Choroid plexus epithelial cell (primary cell): ENCODE measurements around the gene ANKHD1.
"Not testable (repeated sequence)": the region's sequence is repeated elsewhere in the genome, so short reads cannot be mapped to it uniquely, and the experiment has no call there.

ENCODE experiments used
- DNase-seq: peaks from one replicate; pipeline ENCODE4 v3.0.0-alpha.2; 2010; ENCODE audit warnings: low read depth
- H3K4me3 ChIP-seq: 2 replicates; pipeline ENCODE4 v1.5.1; 2011; ENCODE audit warnings: low read depth, mild to moderate bottlenecking, control low read depth, low read length, moderate library complexity
- TF ChIP-seq, protein P1 (sequence below): conservative IDR thresholded peaks from 2 replicates; pipeline ENCODE4 v1.5.1; 2011; ENCODE audit warnings: low read depth, mild to moderate bottlenecking, control low read depth, inconsistent platforms, low read length, moderate library complexity

Gene ANKHD1

DNA sequence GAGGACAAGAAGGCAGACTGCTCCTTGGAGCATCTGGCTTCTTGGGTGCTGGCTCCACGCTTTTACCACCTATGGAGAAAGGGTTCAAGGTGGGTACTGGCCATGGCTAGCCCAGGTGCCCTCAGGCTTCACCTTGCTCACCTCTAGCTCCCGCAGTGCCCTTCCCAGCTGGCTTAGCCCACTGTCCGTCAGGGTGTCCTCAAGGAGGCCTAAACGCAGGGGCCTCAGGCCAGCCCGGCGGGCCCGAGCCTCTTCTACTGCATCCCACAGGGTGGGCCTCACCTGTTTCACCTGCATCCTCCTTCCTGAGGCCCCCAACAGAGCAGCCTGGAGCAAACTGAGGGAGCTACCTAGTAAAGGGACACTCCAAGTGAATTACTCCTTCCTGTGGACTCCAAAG is 172.1 kb downstream of the ANKHD1 start:
- TF ChIP-seq, protein P1, sequence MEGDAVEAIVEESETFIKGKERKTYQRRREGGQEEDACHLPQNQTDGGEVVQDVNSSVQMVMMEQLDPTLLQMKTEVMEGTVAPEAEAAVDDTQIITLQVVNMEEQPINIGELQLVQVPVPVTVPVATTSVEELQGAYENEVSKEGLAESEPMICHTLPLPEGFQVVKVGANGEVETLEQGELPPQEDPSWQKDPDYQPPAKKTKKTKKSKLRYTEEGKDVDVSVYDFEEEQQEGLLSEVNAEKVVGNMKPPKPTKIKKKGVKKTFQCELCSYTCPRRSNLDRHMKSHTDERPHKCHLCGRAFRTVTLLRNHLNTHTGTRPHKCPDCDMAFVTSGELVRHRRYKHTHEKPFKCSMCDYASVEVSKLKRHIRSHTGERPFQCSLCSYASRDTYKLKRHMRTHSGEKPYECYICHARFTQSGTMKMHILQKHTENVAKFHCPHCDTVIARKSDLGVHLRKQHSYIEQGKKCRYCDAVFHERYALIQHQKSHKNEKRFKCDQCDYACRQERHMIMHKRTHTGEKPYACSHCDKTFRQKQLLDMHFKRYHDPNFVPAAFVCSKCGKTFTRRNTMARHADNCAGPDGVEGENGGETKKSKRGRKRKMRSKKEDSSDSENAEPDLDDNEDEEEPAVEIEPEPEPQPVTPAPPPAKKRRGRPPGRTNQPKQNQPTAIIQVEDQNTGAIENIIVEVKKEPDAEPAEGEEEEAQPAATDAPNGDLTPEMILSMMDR = no peak
- no peak for DNase-seq
- no peak overlapping the region for H3K4me3 ChIP-seq

DNA sequence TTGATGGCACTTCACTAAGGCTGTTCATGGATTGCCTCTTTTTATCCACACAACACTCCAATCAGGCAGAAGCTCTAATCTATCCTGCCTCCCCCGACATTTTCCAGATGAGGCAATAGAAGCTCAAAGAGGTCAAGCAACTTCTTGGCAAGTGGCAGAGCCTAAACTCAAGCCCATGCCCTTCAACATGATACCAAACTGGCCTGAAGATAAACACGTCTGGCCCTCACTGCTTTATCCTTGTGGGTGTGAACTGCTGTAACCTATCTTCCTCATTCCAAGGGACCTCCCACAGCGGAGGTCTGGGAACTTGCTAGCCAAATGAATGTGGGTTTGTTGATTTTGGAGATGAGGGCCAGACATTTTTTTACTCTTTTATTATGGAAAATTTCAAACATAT is 172.5 kb downstream of the ANKHD1 start:
- no peak overlapping the region for H3K4me3 ChIP-seq
- peak; percentile 51 for DNase-seq
- TF ChIP-seq, protein P1 = no peak

DNA sequence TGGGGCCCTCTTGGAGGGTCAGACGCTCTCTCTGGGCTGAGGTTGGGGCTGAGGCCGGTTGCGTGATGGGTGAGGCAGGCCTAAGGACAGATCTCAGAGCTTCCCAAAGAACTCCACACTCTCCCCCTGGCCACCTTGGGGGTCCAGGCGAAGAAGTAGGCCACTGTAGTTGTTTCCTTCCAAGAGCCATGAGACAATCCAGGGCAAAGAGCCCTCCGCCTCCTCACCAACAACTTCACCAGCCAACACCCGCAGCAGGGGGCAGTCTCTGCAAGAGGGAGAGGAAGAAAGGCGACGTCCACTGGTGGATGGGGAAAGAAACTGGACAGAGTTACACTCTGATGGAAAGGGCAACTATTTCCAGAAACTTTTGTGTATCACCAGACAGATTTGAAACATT is 173.7 kb downstream of the ANKHD1 start:
- H3K4me3 ChIP-seq = no peak overlapping the region
- TF ChIP-seq, protein P1 = peak; percentile 70
- peak; percentile 72 for DNase-seq

DNA sequence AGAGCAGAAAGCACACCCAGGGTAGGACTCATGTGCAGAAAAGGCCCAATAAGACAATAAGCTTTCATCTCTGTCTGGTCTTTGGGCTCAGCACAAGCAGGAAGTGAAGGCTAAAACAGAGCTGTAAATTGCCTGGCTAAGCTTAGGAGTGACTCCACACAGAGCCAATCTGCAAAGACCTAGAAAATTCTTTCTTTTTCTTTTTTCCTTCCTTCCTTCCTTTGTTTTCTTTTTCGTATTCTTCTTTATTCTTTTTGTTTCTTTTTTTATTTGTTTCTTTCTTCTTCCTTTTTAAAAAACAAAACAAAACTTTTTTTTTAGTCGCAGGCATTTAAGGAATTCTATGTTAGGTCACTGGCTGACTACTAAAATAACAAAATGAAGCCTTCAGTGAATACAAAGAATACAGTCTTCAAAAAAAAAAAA is 175.2 kb downstream of the ANKHD1 start:
- TF ChIP-seq, protein P1 = no peak
- H3K4me3 ChIP-seq = no peak overlapping the region
- DNase-seq = peak; percentile 52

DNA sequence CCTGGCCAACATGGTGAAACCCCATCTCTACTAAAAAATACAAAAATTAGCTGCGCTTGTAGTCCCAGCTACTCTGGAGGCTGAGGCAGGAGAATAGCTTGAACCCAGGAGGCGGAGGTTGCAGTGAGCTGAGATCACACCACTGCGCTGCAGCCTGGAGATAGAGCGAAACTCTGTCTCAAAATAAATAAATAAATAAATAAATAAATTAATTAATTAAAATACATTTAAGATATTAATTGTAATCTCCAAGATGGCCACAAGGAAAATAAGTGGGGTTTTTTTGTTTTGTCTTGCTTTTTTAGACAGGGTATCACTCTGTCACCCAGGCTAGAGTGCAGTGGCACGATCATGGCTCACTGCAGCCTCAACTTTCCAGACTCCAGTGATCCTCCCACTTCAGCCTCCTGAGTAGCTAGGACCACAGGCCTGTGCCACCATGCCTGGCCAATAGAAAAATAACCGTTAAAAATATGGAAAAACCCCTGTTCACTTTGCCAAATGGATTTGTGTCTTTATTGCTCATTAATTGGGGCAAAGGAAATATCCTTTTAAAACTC is 177.6 kb downstream of the ANKHD1 start:
- DNase-seq, H3K4me3 ChIP-seq: not testable (repeated sequence)

DNA sequence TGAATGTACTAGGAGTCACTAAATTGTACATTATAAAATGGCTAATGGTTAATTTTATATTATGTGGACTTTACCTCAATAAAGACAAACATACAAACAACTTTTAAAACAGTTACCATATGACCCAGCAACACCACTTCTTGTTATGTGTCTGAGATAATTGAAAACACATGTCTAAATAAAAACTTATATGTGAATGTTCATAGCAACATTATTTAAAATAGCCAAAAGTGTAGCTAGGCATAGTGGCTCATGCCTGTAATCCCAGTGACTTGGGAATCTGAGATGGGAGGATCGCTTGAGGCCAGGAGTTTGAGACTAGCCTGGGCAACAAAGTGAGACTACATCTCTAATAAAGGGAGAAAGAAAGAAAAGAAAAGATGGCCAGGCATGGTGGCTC is 185.9 kb downstream of the ANKHD1 start:
- no peak for DNase-seq
- TF ChIP-seq, protein P1 = no peak

DNA sequence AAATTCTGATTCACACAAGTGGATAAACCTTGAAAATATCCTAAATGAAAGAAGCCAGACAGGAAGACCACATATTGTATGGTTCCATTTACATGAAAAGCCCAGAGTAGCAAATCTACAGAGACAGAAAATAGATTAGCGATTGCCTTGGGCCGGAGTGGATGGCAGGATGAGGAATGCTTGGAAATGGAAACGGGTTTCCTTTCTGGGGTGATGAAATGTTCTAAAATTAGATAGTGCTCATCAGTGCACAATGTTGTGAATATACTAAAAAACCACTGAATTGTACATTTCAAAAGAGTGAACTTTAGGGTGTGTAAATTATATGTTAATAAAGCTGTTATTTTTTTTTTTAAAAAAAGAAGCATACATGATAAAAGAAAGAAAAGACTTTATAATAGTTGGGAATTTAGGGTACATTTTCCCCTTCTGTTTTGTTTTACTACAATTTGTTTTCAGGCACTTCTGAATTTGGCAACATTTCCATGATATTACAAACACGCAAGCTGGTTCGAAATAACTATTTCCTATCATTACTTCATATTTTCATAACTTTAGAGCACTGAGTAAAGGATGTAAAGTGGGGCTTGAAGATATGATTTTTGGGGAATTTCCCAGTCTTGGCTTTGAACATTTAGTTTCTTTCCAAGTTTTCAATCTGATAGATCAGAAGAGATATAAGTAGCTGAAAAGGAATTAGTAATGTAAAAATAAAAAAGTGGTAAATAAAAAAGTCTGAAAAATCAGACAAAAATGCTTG is 186.9 kb downstream of the ANKHD1 start:
- no peak overlapping the region for H3K4me3 ChIP-seq
- DNase-seq = peak; percentile 30
- TF ChIP-seq, protein P1 = no peak

More for the DNA sequence above, 185.9 kb downstream of the ANKHD1 start:
- no peak overlapping the region for H3K4me3 ChIP-seq
